Right cardiac atrium (tissue), 5 donors: Measurements from ENCODE around the gene POU2F2. TPM values are rescaled to one million over a fixed set of nuclear protein-coding genes. Genes with fewer than 3 reads are reported as not detected.

Experiments
- ATAC-seq, 2 donors: fragments of 200-7000 bp; cut with Tn5 transposase; one replicate each; pipeline versions ENCODE4 v1.8.0 to v1.9.1; 2020; ENCODE audit warnings: moderate library complexity in 2 of 2, mild to moderate bottlenecking in 1 of 2
- DNase-seq, 3 donors: peaks; one replicate each; pipeline ENCODE4 v3.0.0-alpha.2; 2020
- H3K27ac ChIP-seq: one replicate; pipeline ENCODE4 v1.5.1; 2013; ENCODE audit warnings: mild to moderate bottlenecking, low read length, control low read depth, moderate library complexity
- H3K27me3 ChIP-seq: one replicate; pipeline ENCODE4 v1.6.1; 2013; ENCODE audit not compliant: control insufficient read depth, insufficient read depth
- H3K4me1 ChIP-seq: one replicate; pipeline ENCODE4 v1.6.1; 2013; ENCODE audit warnings: low read length; ENCODE audit not compliant: control insufficient read depth, insufficient read depth
- H3K4me3 ChIP-seq: one replicate; pipeline ENCODE4 v1.5.1; 2013; ENCODE audit warnings: low read length, control low read depth
- H3K9me3 ChIP-seq: one replicate; pipeline ENCODE4 v1.6.1; 2013; ENCODE audit warnings: low read length; ENCODE audit not compliant: control insufficient read depth
- WGBS: extraction: QIAGEN DNeasy Blood & Tissue Kit; methylation state at CpG from one replicate; pipeline ENCODE4 v1.1.7; 2013; 5-methylcytosine and 5-hydroxymethylcytosine counted together
- intact Hi-C, 4 donors: fragments of 100-400 bp; cut with DNase I; formaldehyde crosslinking; loops; one replicate each; pipeline versions ENCODE4 v1.11.0 to v1.14.0; 2022 to 2023
- polyA plus RNA-seq: library from polyadenylated mRNA; stranded (reverse); fragments of 200-250 nt; gene quantifications from one replicate; pipeline ENCODE4 v1.2.3, GENCODE V29; 2013
- total RNA-seq, 4 donors: library from RNA; stranded (reverse); fragmentation: NEBNext Ultra II Directional; extraction: Animal tissue kit (Norgen Biotek cat#: 25700); gene quantifications; one replicate each; pipeline ENCODE4 v1.2.1, GENCODE V29; 2021
- donor health status: healthy with polysubstance abuse.
- donor health status: DM: no; HTN: yes; CAD: no.
- donor health status: DM: no; HTN: no; CAD: no.
- donor health status: DM: no; HTN: yes; CAD: no; lungs with severe emphysema.
- donor health status: DM: yes; HTN: yes; CAD: no.

POU2F2 gene
- total and polyA plus RNA-seq, 5 donors, result 0.77 to 1.6 (median 1.5) TPM

DNA sequence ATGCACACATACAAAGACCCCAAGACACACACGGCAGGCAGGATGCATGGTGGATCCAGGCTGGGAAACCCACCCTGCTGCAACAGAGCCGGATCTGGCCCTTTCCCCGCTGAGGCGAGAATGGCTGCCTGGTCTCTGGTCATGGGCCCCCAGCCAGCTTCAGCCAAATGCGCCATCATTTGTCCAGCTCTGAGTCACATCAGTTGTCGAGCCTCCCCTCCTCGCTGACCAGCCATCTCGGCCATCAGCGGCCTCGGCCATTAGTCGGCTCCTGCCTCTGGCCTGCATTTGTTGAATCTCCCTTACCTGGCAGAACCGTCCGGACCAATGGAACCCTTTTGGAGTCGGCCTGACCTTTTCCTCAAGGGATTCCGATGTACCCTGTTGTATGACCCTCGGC is 38.5 kb upstream of the POU2F2 start:
- Histone ChIP-seq H3K4me3 (no peak overlapping the region), H3K4me1 (no peaks in the 10 kb centered on the region), H3K27me3 (no peaks in the 10 kb centered on the region), H3K27ac (no peak overlapping the region), H3K9me3 (no peaks in the 10 kb centered on the region)
- intact Hi-C loops, result no loop called here
- 84% methylated on average over 16 of the region's 16 CpGs for WGBS
- no peak for ATAC-seq
- DNase-seq, result no peak

DNA sequence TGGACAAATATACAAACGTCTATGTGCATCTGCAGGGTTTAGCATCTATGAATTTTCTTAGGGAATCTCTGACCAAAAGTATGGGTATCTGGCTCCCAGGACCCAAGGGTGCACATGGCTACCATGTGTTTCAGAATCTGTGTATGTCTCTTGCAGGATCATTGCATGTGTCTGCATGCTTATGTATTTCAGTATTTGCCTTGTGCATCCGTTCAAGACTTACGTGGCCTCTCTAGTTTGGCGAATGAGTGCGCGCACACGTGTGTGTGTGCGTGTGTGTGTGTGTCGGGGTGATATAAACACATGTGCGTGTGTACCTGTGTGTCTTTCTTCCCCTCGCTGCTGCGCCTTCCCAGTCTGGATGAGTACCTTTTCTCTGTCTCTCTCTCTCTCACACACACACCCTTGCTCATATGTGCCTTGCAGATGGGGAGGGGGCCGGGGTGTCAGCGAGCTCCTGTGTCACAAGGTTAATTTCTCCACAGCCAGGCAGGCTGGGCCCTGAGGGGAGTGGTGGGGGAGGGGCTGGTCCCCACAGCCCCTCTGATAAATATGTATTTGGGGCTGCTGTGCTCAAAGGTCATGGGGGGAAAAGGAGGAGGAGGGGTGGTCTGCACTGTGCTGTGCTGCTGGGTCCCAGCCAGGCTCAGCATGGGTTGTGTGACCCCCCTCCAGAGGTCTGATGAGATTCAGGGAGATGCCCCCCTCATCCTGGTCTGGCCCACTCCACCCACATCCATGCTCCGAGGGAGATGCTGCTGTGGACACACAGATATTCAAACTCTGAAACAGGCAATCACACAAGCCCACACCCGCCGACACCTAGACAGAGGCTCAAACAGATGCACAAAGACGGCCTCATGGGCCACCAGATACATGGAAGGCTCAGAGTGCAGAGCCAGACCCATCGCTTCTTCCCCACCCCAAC is 37.5 kb upstream of the POU2F2 start:
- intact Hi-C loops, result no loop called here
- H3K27ac ChIP-seq, result no peak overlapping the region
- WGBS, result 80% methylated on average over 19 of the region's 19 CpGs
- DNase-seq (no peak), ATAC-seq (no peak)
- H3K27me3 ChIP-seq, result no peaks in the 10 kb centered on the region
- H3K4me3 ChIP-seq, result no peak overlapping the region
- H3K9me3 ChIP-seq, result no peaks in the 10 kb centered on the region
- H3K4me1 ChIP-seq, result no peaks in the 10 kb centered on the region

DNA sequence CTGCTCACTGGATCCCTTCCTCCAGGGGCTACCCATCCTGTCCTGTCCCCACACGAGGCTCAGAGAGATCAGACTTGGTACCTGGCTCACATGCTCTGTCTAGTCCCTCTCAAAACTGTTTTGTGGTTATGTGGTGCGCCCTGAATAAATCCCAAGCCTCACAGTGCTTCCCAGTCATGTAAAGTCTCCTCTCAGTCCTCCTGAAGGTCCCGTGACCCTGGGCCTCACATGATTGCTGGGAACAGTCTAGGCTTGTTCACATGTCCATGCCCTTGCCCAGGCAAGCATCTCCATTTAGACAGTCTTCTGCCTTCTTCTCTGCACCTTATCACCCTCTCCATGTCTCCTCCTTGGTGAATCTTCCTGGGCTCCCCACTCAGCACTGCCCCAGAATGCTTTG is 36.0 kb upstream of the POU2F2 start:
- intact Hi-C loops, result no loop called here
- Histone ChIP-seq H3K4me3 (no peak overlapping the region), H3K27ac (no peak overlapping the region), H3K4me1 (no peaks in the 10 kb centered on the region), H3K27me3 (no peaks in the 10 kb centered on the region), H3K9me3 (no peaks in the 10 kb centered on the region)
- 70% methylated on average over 3 of the region's 3 CpGs for WGBS
- no peak for ATAC-seq
- no peak for DNase-seq

DNA sequence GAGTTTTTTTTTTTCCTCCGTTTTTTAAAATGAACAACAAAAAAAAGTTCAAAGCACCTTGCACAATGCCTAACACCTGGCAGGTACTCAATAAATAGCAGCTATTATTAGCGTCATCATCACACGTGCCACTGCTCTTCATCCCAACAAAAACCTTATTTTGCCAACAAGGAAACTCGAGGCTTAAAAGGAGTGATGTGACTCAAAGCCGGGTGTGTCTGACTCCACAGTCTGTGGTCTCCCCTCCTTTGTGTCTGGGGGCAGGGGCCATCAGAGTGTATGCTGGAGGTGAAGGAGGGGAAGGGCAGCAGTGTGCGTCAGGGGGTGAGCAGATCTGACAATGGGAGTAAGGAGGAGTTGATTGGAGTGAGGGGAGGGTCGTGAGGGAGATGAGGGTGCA is 34.1 kb upstream of the POU2F2 start:
- DNase-seq, result no peak
- no peak overlapping the region for H3K27ac ChIP-seq
- no peak overlapping the region for H3K4me3 ChIP-seq
- no peaks in the 10 kb centered on the region for H3K4me1 ChIP-seq
- WGBS, result 57% methylated on average over 7 of the region's 7 CpGs
- no peak for ATAC-seq
- no peaks in the 10 kb centered on the region for H3K27me3 ChIP-seq
- intact Hi-C loops, result no loop called here
- H3K9me3 ChIP-seq, result no peaks in the 10 kb centered on the region

DNA sequence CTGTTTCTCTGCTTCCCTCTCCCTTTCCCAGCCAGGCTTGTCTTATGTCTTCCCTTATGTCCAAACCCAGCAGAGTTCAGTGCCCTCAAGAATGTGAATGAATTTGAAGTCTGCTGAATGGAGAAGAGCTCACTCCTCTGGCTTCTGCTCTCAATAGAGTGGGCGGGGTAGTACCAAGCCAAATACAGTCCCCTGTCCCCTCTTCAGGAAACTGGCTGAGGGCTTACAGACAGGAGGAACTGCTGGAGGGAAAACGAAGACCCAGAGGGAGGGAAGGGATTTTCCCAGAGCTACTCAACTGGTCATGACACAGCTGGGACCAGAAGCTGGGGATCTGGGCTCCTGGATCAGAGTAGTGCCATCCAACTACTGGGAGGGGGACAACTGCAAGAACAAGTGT is 32.9 kb upstream of the POU2F2 start:
- Histone ChIP-seq H3K27me3 (no peaks in the 10 kb centered on the region), H3K4me3 (no peak overlapping the region), H3K27ac (no peak overlapping the region), H3K4me1 (no peaks in the 10 kb centered on the region), H3K9me3 (no peaks in the 10 kb centered on the region)
- intact Hi-C loops, result no loop called here
- 35% methylated on average over 2 of the region's 2 CpGs for WGBS
- no peak for ATAC-seq
- no peak for DNase-seq

DNA sequence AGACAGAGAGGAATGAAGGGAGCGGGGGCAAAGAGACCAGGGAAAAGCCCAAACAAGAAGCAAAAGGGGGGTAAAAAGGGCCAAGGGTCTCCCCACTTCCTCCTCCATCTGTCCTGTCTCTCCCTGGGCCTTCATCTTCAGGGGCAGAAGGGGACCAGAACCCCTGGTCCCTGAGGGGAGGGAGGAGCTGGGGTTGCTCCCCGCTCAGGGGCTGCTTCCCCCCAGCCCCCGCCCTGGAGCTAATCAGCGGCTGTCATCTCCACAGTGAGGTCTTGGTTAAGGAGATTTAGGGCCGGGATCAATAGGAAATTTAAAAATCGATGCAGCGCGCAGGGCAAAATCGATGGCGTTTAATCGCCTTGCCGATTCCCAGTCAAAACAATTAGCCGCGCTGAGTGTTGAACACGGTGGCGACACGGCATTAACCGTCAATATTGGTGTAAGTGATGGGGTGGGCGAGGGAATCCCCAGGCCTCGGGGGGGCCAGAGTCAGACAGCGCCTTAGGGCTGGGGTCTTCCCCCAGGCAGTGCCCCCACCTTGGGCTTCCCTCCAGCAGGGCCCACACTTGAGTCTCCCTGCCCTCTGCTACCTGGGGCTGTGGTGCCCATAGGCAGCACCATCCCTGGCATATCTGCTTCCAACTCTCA is 29.5 kb upstream of the POU2F2 start:
- DNase-seq, result no peak
- H3K9me3 ChIP-seq, result no peaks in the 10 kb centered on the region
- no peak for ATAC-seq
- H3K27ac ChIP-seq, result no peak overlapping the region
- intact Hi-C loops, result no loop called here
- no peaks in the 10 kb centered on the region for H3K4me1 ChIP-seq
- H3K4me3 ChIP-seq, result no peak overlapping the region
- WGBS, result 82% methylated on average over 21 of the region's 21 CpGs
- H3K27me3 ChIP-seq, result no peaks in the 10 kb centered on the region

GRCh38 chr19:42159942-42160341 is 27.7 kb upstream of the POU2F2 start:
- intact Hi-C loops, result no loop called here
- Histone ChIP-seq H3K9me3 (no peaks in the 10 kb centered on the region), H3K4me3 (no peak overlapping the region), H3K27ac (no peak overlapping the region), H3K4me1 (no peaks in the 10 kb centered on the region), H3K27me3 (no peaks in the 10 kb centered on the region)
- DNase-seq, result no peak
- no peak for ATAC-seq
- 68% methylated on average over 7 of the region's 7 CpGs for WGBS

- Histone ChIP-seq H3K4me1 (no peaks in the 10 kb centered on the region), H3K27me3 (no peaks in the 10 kb centered on the region), H3K9me3 (no peaks in the 10 kb centered on the region), H3K27ac (no peak overlapping the region), H3K4me3 (no peak overlapping the region)
- intact Hi-C loops, result no loop called here
- DNase-seq, result no peak
- no peak for ATAC-seq
- WGBS, result 34% methylated on average over 2 of the region's 2 CpGs
These were observed 26.7 kb upstream of the POU2F2 start for GRCh38 chr19:42158926-42159325.

DNA sequence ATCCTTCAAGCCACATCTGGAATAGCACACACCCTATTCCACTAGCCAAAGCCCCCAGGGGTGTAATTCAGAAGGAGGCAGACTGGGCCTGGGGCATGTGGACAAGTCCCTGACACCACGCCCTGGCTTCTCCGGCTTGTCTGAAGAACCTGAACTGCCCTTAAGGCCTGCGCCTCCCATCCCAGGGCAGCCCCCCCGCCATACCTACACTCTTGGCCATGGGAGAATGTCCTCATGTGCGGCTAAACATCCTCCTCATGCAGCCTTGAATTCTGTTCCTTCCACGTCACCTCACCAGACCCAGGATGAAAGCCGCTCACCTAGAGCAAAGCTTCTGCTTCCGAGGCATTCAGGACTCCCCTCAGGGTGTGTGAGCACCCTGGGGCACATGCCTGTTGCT is 24.3 kb upstream of the POU2F2 start:
- 84% methylated on average over 8 of the region's 8 CpGs for WGBS
- no peaks in the 10 kb centered on the region for H3K9me3 ChIP-seq
- no peak overlapping the region for H3K4me3 ChIP-seq
- H3K27me3 ChIP-seq, result no peaks in the 10 kb centered on the region
- no peak overlapping the region for H3K27ac ChIP-seq
- no peak for ATAC-seq
- H3K4me1 ChIP-seq, result no peaks in the 10 kb centered on the region
- no peak for DNase-seq
- intact Hi-C loops, result no loop called here

DNA sequence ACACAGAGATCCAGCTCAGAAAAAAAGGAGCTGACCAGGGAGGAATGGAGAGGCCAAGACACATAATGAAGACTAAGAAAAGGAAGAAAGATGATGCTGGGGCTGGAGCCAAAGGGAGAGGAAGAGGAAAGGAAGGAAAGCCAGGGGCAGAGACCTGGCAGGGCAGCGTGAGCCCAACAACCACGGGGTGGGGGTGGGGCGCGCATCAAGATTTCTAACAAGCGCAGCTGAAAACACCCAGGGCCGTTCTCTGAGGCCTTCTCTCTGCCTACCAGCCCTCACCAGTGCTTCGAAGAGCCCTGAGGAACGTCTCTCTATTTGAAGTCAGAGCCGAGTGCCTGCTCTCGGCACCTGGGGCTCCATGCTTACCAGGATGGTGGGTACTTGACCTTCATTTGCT is 23.6 kb upstream of the POU2F2 start:
- DNase-seq, result no peak
- Histone ChIP-seq H3K27ac (no peak overlapping the region), H3K4me1 (no peaks in the 10 kb centered on the region), H3K4me3 (no peak overlapping the region), H3K9me3 (no peaks in the 10 kb centered on the region), H3K27me3 (no peaks in the 10 kb centered on the region)
- WGBS, result 40% methylated on average over 10 of the region's 10 CpGs
- no peak for ATAC-seq
- intact Hi-C loops, result no loop called here

DNA sequence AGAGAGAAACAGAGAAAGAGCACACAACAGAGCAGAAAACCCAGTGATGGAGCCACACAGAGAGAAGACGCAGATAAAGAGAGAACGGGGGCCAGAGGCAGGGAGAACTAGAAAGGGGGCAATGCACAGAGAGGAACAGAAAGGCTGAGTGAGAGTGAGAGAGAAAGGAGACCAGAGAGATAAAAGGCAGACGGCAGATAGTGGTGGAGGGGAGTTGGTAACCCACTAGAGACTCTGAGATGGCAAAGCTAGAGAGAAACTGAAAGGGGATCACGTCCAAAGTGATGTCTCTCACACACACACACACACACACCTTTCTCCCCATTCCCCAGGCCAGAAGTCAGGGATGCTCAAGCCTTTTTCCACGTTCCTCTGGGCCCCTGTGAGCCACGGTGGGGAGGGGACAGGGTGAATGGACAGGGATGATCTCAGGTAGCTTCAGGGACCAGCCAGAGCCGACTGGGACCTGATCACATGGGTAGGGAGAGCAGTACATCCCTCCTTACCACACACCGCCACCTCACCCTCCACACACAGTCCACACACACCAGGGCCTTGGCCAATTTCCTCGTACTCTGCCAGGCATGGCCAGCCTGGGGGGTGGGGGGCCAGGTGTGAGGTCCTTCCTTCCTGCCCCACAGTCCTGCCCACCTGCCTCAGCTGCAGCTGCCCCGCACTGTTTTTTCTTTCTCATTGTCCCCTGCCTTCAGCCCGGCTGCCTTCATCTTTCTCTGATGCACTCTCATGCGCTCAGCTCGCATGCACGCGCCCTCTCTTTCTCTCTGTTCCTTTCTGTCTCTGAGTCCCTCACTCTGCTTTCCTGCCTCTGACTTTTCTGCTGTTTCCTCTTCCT is 22.5 kb upstream of the POU2F2 start:
- Histone ChIP-seq H3K4me3 (no peak overlapping the region), H3K27ac (no peak overlapping the region), H3K9me3 (no peaks in the 10 kb centered on the region), H3K27me3 (no peaks in the 10 kb centered on the region), H3K4me1 (no peaks in the 10 kb centered on the region)
- ATAC-seq, result no peak
- 41% methylated on average over 15 of the region's 15 CpGs for WGBS
- no peak for DNase-seq
- intact Hi-C loops, result no loop called here
